ENCODE results near the gene NUP98.

The NUP98 gene

DNA sequence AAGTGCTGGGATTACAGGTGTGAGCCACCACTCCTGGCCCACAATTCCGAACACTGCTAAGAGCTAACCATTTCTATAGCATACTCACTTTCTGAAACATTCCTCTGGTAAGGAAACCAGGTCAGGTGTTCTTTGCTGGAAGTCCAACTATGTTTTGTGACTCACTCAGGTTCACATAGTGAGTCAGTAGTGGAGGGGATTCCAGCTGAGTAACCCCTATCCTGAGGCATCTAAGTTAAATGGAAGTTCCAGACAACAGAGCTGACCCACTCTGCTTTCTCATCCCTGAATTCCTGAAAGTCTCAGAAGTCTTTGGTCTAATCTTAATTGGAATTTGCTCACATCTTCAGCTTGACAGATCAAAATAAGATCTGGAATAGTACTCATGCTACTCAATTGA, 123.2 kb downstream of the NUP98 start:
- Mint-ChIP-seq H3K27ac (no peak overlapping the region), H3K9me3 (no peaks in the 10 kb centered on the region), H3K4me3 (no peak overlapping the region), H3K27me3 (ENCODE audit: low read depth) (no peaks in the 10 kb centered on the region), H3K4me1 (ENCODE audit: low read depth) (no peaks in the 10 kb centered on the region), H3K36me3 (ENCODE audit: low read depth) (peaks cover 57% of the 10 kb centered on the region)
- no peak for DNase-seq (ENCODE audit: low spot score)

DNA sequence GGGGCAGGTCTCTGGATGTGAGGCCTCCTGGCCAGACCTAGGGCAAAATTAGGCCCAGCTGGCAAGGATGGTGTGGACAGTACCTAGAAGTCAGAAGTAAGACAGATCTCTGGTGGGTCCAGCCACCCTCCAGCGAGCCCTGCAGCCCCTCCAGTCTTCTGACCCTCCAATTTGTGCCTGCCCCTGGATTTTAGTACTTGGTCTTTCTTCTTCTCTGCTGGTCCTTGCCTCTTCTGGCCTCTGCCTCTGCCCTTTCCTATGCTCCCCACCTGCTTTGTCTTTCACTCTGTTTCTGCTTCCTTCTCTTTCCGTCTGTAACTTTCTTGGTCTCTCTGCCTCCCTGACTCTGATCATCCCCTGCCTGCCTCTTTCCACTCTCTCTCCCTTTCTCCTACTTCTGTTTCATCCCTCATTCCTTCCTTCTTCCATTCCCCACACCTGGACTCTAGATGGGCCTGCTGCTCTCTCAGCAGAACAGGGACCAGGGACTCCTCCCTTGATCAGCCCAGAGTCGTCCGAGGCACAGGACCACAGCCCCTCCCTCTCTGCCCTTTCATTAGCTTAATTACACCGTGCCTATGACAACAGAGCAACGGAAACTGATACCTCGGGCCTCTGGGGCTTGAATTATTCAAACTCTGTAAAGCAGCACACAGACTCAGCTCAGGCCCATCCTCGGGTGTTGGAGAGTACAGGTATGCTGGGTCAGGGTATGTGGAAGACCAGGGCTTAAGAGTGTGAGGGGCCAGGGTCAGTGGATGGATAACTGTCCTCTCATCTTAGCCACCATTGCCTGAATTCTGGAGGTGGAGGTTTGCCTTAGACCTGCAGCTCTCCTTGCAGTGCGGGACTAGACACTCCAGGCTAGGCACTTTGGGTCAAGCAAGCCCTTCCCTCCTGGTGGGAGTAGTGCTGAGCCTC, 125.8 kb downstream of the NUP98 start, which contains the start of gene CHRNA10:
TSS of gene CHRNA10 (minus strand) at position 51 of the 921 bp plus-strand sequence. CDS start 72 bp downstream, outside the sequence.
- H3K27me3 Mint-ChIP-seq (ENCODE audit: low read depth), result no peaks in the 10 kb centered on the region
- no peaks in the 10 kb centered on the region for H3K4me1 Mint-ChIP-seq (ENCODE audit: low read depth)
- H3K36me3 Mint-ChIP-seq (ENCODE audit: low read depth), result peaks cover 37% of the 10 kb centered on the region
- H3K4me3 Mint-ChIP-seq, result no peak within 1 kb of the TSS
- DNase-seq (ENCODE audit: low spot score), result no peak
- H3K9me3 Mint-ChIP-seq, result no peaks in the 10 kb centered on the region
- H3K27ac Mint-ChIP-seq, result peak within 1 kb of the TSS; percentile 37

DNA sequence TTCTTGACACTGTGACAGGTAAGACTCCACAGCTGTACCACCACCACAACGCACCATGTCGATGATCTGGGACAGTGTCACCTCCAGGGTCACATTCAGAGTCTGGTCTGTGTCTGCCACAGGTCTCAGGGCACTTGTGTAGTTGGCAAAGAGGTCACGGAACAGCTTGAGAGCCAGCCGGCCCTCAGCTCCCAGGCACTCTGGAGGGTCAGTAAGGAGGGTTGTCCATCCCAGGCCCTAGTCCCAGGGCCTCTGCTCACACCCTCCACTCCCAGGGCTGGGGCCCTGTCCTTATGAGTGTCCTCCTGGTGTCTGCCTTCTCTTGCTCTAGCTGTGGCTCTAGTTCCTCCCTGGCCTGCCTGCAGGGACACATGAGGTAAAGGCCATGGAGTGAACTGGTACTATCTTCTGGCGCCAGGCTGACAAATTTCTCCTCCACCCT, 127.6 kb downstream of the NUP98 start:
- no peaks in the 10 kb centered on the region for H3K4me1 Mint-ChIP-seq (ENCODE audit: low read depth)
- H3K27me3 Mint-ChIP-seq (ENCODE audit: low read depth), result no peaks in the 10 kb centered on the region
- DNase-seq (ENCODE audit: low spot score), result no peak
- H3K27ac Mint-ChIP-seq, result no peak overlapping the region
- no peaks in the 10 kb centered on the region for H3K9me3 Mint-ChIP-seq
- no peak overlapping the region for H3K4me3 Mint-ChIP-seq
- peaks cover 26% of the 10 kb centered on the region for H3K36me3 Mint-ChIP-seq (ENCODE audit: low read depth)

DNA sequence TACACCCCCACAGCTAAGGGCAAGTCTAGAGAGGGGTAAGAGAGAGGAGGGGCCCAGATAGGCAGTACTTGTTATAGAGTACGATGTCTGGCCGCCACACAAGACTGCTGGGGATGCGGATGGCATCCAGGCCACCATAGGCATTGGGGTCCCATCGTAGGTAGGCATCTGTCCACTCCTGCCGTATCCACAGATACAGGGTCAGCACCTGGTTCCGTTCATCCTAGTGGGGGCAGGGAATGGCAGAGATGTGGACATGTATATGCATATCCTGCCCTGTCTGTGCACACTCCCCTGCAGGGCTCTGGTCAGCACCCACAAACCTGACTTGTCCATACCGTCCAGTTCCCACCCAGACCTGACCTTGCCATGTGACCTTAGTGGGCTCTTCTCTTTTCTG, 128.2 kb downstream of the NUP98 start:
- no peaks in the 10 kb centered on the region for H3K27me3 Mint-ChIP-seq (ENCODE audit: low read depth)
- no peaks in the 10 kb centered on the region for H3K4me1 Mint-ChIP-seq (ENCODE audit: low read depth)
- DNase-seq (ENCODE audit: low spot score), result no peak
- no peaks in the 10 kb centered on the region for H3K9me3 Mint-ChIP-seq
- no peak overlapping the region for H3K4me3 Mint-ChIP-seq
- H3K36me3 Mint-ChIP-seq (ENCODE audit: low read depth), result peaks cover 21% of the 10 kb centered on the region
- no peak overlapping the region for H3K27ac Mint-ChIP-seq

DNA sequence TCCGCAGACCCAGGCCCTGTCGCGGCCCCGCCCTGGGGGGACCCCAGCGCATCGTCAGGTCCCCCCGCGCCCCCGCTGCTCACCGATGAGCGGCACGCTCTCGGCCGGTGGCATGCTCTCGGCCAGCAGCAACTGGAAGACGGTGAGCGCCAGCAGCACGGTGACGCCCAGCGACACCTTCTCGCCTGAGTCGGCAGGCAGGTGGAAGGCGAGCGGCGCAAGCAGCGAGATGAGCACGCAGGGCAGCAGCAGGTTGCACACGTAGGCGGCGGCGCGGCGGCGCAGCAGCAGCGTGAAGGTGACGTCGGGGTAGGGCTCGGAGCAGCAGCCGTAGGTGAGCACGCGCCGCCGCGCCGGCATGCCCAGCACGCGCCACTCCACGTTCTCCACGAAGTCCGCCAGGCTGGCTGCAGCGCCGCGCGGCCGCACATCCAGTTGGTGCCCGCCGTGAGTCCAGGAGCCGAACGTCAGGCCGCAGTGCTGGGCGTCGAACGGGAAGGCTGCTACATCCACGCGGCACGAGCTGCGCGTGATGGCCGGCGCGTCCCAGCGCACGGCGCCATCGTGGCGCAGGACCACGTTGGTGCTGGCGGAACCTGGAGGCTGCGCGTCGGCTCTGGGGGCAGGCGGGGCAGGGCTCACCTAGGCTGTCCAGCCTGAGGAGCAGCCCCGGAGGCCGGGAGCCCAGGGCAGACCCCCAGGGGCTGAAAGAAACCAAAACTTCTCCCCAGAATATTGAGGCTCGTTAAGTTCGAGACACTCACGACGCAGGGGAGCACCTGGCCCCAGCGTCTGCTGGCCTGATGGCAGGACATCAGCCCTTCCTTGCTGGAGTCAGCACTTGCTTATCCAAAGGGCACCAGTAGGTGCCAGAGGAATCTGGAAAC, 130.0 kb downstream of the NUP98 start:
- Mint-ChIP-seq H3K36me3 (ENCODE audit: low read depth) (peaks cover 12% of the 10 kb centered on the region), H3K4me1 (ENCODE audit: low read depth) (peaks cover 2% of the 10 kb centered on the region), H3K9me3 (no peaks in the 10 kb centered on the region), H3K27ac (no peak overlapping the region), H3K27me3 (ENCODE audit: low read depth) (no peaks in the 10 kb centered on the region), H3K4me3 (no peak overlapping the region)
- no peak for DNase-seq (ENCODE audit: low spot score)

DNA sequence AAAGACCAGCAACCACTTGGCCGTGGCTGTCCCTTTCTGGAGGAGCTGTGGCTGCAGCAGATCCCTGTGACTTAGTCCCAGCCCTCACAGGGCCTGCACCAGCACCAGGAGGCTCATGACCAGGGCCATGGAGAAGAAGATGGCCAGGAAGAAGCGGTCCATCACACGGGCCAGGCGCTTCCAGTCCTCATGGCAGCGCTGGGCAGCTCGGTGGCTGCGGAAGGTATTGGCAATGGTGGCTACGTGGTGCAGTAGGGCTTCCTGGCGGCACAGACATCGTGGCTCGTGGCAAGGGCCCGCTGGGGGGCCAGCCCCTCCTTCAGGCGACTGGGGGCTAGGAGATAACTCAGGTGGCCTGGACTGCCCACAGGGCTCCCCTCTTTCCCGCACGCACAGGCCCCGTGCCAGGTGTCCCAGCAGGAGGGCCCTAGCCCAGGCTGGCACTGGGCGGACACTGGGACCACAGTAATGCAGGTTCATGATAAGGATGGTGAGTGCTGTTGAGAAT, 131.3 kb downstream of the NUP98 start:
- DNase-seq (ENCODE audit: low spot score), result no peak
- no peak overlapping the region for H3K4me3 Mint-ChIP-seq
- no peak overlapping the region for H3K27ac Mint-ChIP-seq
- H3K27me3 Mint-ChIP-seq (ENCODE audit: low read depth), result no peaks in the 10 kb centered on the region
- peaks cover 12% of the 10 kb centered on the region for H3K36me3 Mint-ChIP-seq (ENCODE audit: low read depth)
- peaks cover 2% of the 10 kb centered on the region for H3K4me1 Mint-ChIP-seq (ENCODE audit: low read depth)
- H3K9me3 Mint-ChIP-seq, result no peaks in the 10 kb centered on the region

DNA sequence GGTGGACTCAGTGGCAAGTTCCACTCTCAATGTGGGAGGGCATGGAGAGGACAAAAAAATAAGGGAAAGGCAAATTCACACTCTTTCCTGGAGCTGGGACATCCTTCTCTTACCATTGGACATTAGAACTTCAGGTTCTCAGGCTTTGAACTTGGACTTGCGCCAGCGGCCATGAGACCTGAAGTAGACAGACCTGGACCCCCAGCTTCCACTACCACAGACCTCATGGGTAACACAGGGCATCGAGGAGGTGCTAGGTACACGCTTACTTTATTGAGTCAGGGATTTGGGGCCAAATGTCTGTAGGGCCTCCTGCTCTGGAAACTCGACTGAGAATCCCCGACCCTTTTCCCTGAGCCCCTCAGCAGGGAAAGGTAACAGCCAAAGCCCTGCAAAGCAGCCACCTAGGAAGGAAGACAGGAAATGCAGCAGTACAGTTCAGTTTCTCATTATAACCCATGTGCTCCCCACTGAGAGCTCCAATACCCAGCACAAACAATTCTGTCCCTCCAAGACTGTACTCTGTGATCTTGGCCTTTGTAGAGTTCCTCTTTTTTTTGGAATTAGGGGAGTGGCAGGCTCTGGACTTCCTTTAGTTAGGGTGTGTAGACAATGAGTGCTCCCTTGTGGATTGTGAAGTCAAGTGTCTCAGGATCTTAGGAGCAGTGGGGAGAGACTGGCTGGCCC, 131.9 kb downstream of the NUP98 start:
- no peak for DNase-seq (ENCODE audit: low spot score)
- H3K27me3 Mint-ChIP-seq (ENCODE audit: low read depth), result no peaks in the 10 kb centered on the region
- H3K4me3 Mint-ChIP-seq, result no peak overlapping the region
- H3K4me1 Mint-ChIP-seq (ENCODE audit: low read depth), result peaks cover 2% of the 10 kb centered on the region
- peaks cover 7% of the 10 kb centered on the region for H3K36me3 Mint-ChIP-seq (ENCODE audit: low read depth)
- H3K9me3 Mint-ChIP-seq, result no peaks in the 10 kb centered on the region
- H3K27ac Mint-ChIP-seq, result no peak overlapping the region

DNA sequence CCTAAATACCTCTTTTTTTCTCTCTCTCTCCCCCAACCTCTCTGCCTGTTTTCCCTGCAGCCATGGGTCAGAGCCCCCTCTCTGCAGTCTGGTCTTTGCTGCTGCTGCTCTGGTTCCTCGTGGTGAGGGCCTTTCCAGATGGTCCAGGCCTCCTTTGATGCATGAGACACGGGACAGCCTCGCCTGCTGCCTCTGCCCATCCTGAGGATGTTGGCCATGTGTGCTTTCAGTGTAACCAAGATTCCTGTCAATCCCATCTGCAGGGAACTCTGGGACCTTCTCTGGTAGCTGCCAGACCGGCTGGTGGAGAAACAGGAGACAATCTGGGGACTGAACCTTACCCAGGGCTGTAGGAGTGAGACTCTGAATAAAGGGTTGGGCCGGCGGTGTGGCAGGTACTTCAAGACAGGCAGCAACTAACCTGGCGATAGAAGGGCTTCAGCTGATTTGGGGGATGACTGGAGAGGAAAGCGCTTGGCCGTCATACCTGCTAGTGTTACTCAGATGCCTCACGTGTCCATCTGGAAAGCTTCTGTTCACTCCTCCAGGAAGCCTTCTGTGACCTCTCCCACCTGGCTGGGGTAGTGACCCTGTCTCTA, 133.2 kb downstream of the NUP98 start:
- Mint-ChIP-seq H3K4me3 (no peak overlapping the region), H3K4me1 (ENCODE audit: low read depth) (peaks cover 2% of the 10 kb centered on the region), H3K9me3 (no peaks in the 10 kb centered on the region), H3K27me3 (ENCODE audit: low read depth) (no peaks in the 10 kb centered on the region), H3K27ac (no peak overlapping the region), H3K36me3 (ENCODE audit: low read depth) (peaks cover 3% of the 10 kb centered on the region)
- no peak for DNase-seq (ENCODE audit: low spot score)

DNA sequence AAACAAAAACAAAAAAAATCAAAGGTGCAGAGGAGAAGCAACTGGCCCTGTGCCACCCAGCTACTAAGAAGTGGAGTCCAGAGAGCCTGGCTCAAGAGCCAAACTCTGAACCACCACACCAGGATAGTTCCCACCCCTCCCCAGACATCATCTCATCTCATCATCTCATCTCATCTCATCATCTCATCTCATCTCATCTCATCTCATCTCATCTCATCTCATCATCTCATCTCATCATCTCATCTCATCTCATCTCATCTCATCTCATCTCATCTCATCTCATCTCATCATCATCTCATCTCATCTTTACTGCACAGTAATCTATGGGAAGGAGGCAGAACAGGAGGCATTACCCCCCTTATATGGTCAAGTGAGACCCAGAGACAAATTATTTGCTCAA, 134.5 kb downstream of the NUP98 start:
- no peak for DNase-seq (ENCODE audit: low spot score)
- Mint-ChIP-seq H3K4me1 (ENCODE audit: low read depth) (peaks cover 2% of the 10 kb centered on the region), H3K4me3 (no peak overlapping the region), H3K36me3 (ENCODE audit: low read depth) (peaks cover 3% of the 10 kb centered on the region), H3K27me3 (ENCODE audit: low read depth) (no peaks in the 10 kb centered on the region), H3K27ac (no peak overlapping the region), H3K9me3 (no peaks in the 10 kb centered on the region)

DNA sequence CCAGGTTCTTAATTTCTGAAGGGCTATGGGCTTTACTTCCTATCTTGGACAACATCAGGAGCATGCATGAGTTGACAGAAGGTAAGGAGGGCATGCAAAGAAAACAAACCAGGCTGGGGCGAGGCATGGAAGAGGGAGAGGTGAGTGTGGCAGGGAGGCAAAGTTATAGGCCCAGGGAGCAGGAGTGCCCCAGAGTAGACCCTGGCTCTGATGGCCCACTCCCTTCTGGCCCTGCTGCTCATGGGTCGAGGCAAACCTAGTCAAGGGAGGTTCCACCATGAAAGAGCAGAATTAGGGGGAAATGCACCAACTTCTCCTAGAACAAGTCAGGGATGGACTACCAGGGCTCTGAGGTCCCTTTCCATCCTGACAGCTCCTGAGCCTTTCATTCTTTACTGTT, 136.4 kb downstream of the NUP98 start:
- H3K9me3 Mint-ChIP-seq, result no peaks in the 10 kb centered on the region
- H3K27me3 Mint-ChIP-seq (ENCODE audit: low read depth), result peaks cover 3% of the 10 kb centered on the region
- no peak for DNase-seq (ENCODE audit: low spot score)
- H3K4me1 Mint-ChIP-seq (ENCODE audit: low read depth), result peaks cover 2% of the 10 kb centered on the region
- no peak overlapping the region for H3K27ac Mint-ChIP-seq
- peaks cover 3% of the 10 kb centered on the region for H3K36me3 Mint-ChIP-seq (ENCODE audit: low read depth)
- H3K4me3 Mint-ChIP-seq, result no peak overlapping the region

DNA sequence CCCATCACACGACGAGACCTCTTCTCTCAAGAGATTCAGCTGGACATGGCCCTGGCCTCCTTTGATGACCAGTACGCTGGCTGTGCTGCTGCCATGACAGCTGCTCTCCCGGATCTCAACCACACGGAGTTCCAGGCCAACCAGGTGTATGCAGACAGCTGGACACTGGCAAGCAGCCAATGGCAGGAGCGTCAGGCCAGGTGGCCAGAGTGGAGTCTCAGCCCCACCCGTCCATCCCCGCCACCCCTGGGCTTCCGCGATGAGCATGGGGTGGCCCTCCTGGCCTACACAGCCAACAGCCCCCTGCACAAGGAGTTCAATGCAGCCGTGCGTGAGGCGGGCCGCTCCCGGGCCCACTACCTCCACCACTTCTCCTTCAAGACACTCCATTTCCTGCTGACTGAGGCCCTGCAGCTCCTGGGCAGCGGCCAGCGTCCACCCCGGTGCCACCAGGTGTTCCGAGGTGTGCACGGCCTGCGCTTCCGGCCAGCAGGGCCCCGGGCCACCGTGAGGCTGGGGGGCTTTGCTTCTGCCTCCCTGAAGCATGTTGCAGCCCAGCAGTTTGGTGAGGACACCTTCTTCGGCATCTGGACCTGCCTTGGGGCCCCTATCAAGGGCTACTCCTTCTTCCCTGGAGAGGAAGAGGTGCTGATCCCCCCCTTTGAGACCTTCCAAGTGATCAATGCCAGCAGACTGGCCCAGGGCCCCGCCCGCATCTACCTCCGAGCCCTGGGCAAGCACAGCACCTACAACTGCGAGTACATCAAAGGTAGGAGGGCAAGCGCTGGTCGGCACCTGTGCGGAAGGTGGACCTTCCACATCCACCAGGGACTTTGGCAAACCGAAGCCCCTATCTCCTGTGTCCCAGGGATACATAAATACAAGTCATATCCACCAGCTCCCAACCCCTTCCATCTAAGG, 137.5 kb downstream of the NUP98 start:
- Mint-ChIP-seq H3K4me1 (ENCODE audit: low read depth) (peaks cover 2% of the 10 kb centered on the region), H3K4me3 (no peak overlapping the region), H3K27me3 (ENCODE audit: low read depth) (peaks cover 9% of the 10 kb centered on the region), H3K27ac (no peak overlapping the region), H3K9me3 (no peaks in the 10 kb centered on the region), H3K36me3 (ENCODE audit: low read depth) (no peaks in the 10 kb centered on the region)
- DNase-seq (ENCODE audit: low spot score), result no peak

DNA sequence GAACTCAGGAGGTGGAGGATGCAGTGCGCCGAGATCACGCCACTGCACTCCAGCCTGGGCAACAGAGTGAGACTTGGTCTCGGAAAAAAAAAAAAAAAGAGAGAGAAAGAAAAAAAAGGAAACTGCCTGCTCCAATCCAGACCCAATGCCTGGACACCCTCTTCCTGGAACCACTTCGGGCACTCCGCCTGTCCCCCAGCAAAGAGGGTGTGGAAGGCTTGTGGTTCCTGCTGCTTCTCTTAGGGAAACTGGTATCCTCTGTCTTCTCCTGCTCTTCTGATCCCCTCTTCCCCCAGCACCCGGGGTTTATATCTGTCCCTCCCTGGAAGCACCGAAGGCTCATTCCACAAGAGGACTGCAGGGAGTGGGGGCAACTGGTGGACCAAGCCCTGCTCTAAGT, 139.1 kb downstream of the NUP98 start:
- Mint-ChIP-seq H3K9me3 (no peaks in the 10 kb centered on the region), H3K27ac (no peak overlapping the region), H3K4me1 (ENCODE audit: low read depth) (peaks cover 2% of the 10 kb centered on the region), H3K27me3 (ENCODE audit: low read depth) (peaks cover 9% of the 10 kb centered on the region), H3K36me3 (ENCODE audit: low read depth) (no peaks in the 10 kb centered on the region), H3K4me3 (no peak overlapping the region)
- DNase-seq (ENCODE audit: low spot score), result no peak
